ENCODE measurements around the gene CARMIL1. TPM values are rescaled to one million over a fixed set of nuclear protein-coding genes. Genes with fewer than 3 reads are reported as not detected.

Gene CARMIL1
- total and polyA plus RNA-seq, 10 of the 15 experiments (the other 5 are each of a cell fraction or from before 2014, with no cell fraction given): 6.4 to 18.1 (median 10.3) TPM

- in situ Hi-C loops (cut with MboI): loop anchor here (25.0 kb wide), 1 partner anchor 686 kb away; the partner anchor contains the start of gene SLC17A2
- 10% methylated on average over 2 of the region's 2 CpGs for WGBS (ENCODE audit: insufficient coverage, insufficient replicate concordance, low lambda C conversion rate, missing lambda C conversion rate)
- no peaks in the 10 kb centered on the region for H3K79me2 ChIP-seq (ENCODE audit: control insufficient read depth, insufficient read depth, low read length)
- DNase-seq (ENCODE audit: low read depth, low spot score) (no peak), ATAC-seq (no peak), FAIRE-seq (no peak)
- ChIA-PET CTCF (interaction anchor here (1.1 to 4.0 kb wide), 4 partner anchors 9 to 693 kb away, joined by 3 to 28 read pairs (median 6); no protein-coding TSS in a partner anchor), SMC1A (ENCODE audit: uncharacterized antibody, unreplicated experiment) (interaction anchor here (0.7 to 1.2 kb wide), 4 partner anchors 15 to 262 kb away, joined by 3 to 5 read pairs (median 4); no protein-coding TSS in a partner anchor), POLR2A (interaction anchor here (0.6 kb wide), 1 partner anchor 713 kb away, joined by 8 read pairs; no protein-coding TSS in a partner anchor), RAD21 (ENCODE audit: unreplicated experiment) (interaction anchor here (0.5 to 4.0 kb wide), 5 partner anchors 12 to 467 kb away, joined by 3 to 12 read pairs (median 3); no protein-coding TSS in a partner anchor)
- H4K20me1 ChIP-seq (ENCODE audit: control insufficient read depth, insufficient read depth): no peaks in the 10 kb centered on the region
- TF ChIP-seq STAT1 (conservative IDR thresholded peaks at IDR 0.05) (no peak), NFYB (IDR thresholded peaks at IDR 0.05; ENCODE audit: insufficient read depth, low read depth, low read length) (no peak), GABPA (IDR thresholded peaks at IDR 0.05; ENCODE audit: low read depth) (no peak), PRDM15 (CRISPR knock-in tag; IDR thresholded peaks at IDR 0.05) (no peak), SPI1 (IDR thresholded peaks at IDR 0.05; ENCODE audit: borderline replicate concordance, insufficient read depth, low read depth, low read length) (no peak), NFXL1 (IDR thresholded peaks at IDR 0.05; ENCODE audit: borderline replicate concordance) (no peak), CREB1 (IDR thresholded peaks at IDR 0.05; ENCODE audit: low read depth) (no peak), NR2F1 (conservative IDR thresholded peaks at IDR 0.05) (no peak), SUZ12 (IDR thresholded peaks at IDR 0.05; ENCODE audit: unreplicated experiment) (no peak)
- H2AFZ ChIP-seq (ENCODE audit: control insufficient read depth, low read depth, low read length): no peak overlapping the region
- H3K9me3 ChIP-seq (replicated peaks; ENCODE audit: control insufficient read depth, insufficient read depth, low read length): no peaks in the 10 kb centered on the region
- H3K27ac ChIP-seq (ENCODE audit: control insufficient read depth, insufficient read depth): no peak overlapping the region
- H3K4me1 ChIP-seq (ENCODE audit: control insufficient read depth, insufficient read depth, low read length): no peaks in the 10 kb centered on the region
- intact Hi-C loops (cut with micrococcal nuclease; ENCODE audit: unreplicated experiment): no loop called here
- no peaks in the 10 kb centered on the region for H3K36me3 ChIP-seq (ENCODE audit: control insufficient read depth in 2 of 2, insufficient read depth in 2 of 2, low read length in 1 of 2)
- H3K4me3 ChIP-seq: no peak overlapping the region
- H3K27me3 ChIP-seq (replicated peaks in 1 of 2; ENCODE audit: control insufficient read depth in 2 of 2, insufficient read depth in 2 of 2, low read length in 1 of 2): no peaks in the 10 kb centered on the region
- H3K4me2 ChIP-seq (ENCODE audit: control insufficient read depth, insufficient read depth): no peak overlapping the region
- no TSS peak for BruUV-seq (replicated peaks)
- no peak overlapping the region for H3K9ac ChIP-seq (ENCODE audit: control insufficient read depth, insufficient read depth, low read length)
Measured at GRCh38 chr6:25251426-25251825, 27.7 kb upstream of the CARMIL1 start.
